Fibroblast of lung (primary cell): ENCODE data around the gene SLC35C1. TPM values are rescaled to one million over a fixed set of nuclear protein-coding genes. Genes with fewer than 3 reads are reported as not detected.

Experiments
- DNase-seq, 2 donors: peaks; one replicate each; pipeline versions ENCODE4 v3.0.0 to v3.0.0-alpha.2; 2010; ENCODE audit warnings: low read depth in 2 of 2
- H2AFZ ChIP-seq: 2 replicates; pipeline ENCODE4 v1.5.1; 2012; ENCODE audit warnings: low read length, control low read depth, inconsistent platforms
- H3K27ac ChIP-seq: 2 replicates; pipeline ENCODE4 v1.5.1; 2011; ENCODE audit warnings: low read length, control low read depth; ENCODE audit not compliant: insufficient read depth
- H3K27me3 ChIP-seq: 2 replicates; pipeline ENCODE4 v1.5.1; 2011; ENCODE audit warnings: mild to moderate bottlenecking, low read length; ENCODE audit not compliant: control insufficient read depth, insufficient read depth
- H3K36me3 ChIP-seq: 2 replicates; pipeline ENCODE4 v1.5.1; 2011; ENCODE audit warnings: low read length; ENCODE audit not compliant: control insufficient read depth, insufficient read depth
- H3K4me1 ChIP-seq: 2 replicates; pipeline ENCODE4 v1.5.1; 2011; ENCODE audit warnings: low read length; ENCODE audit not compliant: control insufficient read depth, insufficient read depth; ENCODE audit errors: extremely low read depth
- H3K4me2 ChIP-seq: 2 replicates; pipeline ENCODE4 v1.5.1; 2011; ENCODE audit warnings: low read length, control low read depth; ENCODE audit not compliant: insufficient read depth; ENCODE audit errors: extremely low read depth
- H3K4me3 ChIP-seq, 4 experiments: fragments of 200-600 bp in 1 of 4; sonication (generic) in 1 of 4; replicated peaks in 1 of 4; 2 replicates each; pipeline ENCODE4 v1.5.1; 2011 to 2016; ENCODE audit warnings: low read length in 4 of 4, low read depth in 3 of 4, mild to moderate bottlenecking in 3 of 4, control low read depth in 2 of 4, inconsistent platforms in 1 of 4, mixed read lengths in 1 of 4; ENCODE audit not compliant: insufficient read depth in 1 of 4; ENCODE audit errors: control extremely low read depth in 1 of 4
- H3K79me2 ChIP-seq: 2 replicates; pipeline ENCODE4 v1.5.1; 2012; ENCODE audit warnings: mild to moderate bottlenecking, low read length, inconsistent platforms; ENCODE audit not compliant: control insufficient read depth, insufficient read depth
- H3K9ac ChIP-seq: 2 replicates; pipeline ENCODE4 v1.5.1; 2011; ENCODE audit warnings: mild to moderate bottlenecking, low read length, control low read depth; ENCODE audit not compliant: insufficient read depth
- H3K9me3 ChIP-seq: 2 replicates; pipeline ENCODE4 v1.5.1; 2012; ENCODE audit warnings: low read depth, low read length; ENCODE audit not compliant: control insufficient read depth, insufficient read depth
- H4K20me1 ChIP-seq: 2 replicates; pipeline ENCODE4 v1.5.1; 2011; ENCODE audit warnings: low read length; ENCODE audit not compliant: control insufficient read depth, insufficient read depth; ENCODE audit errors: extremely low read depth
- CTCF ChIP-seq, 2 donors: IDR thresholded peaks in 1 of 2; conservative IDR thresholded peaks in 1 of 2; 1 replicate in 1 of 2; 2 replicates in 1 of 2; pipeline ENCODE4 v1.5.1; 2011 to 2012; ENCODE audit warnings: low read length in 2 of 2, control low read depth in 1 of 2, inconsistent platforms in 1 of 2, low read depth in 1 of 2, mild to moderate bottlenecking in 1 of 2
- EZH2 ChIP-seq: IDR thresholded peaks from 2 replicates; pipeline ENCODE4 v1.5.1; 2012; ENCODE audit warnings: low read length, control low read depth, mild to moderate bottlenecking; ENCODE audit errors: missing control alignments
- polyA plus RNA-seq, 2 donors: library from polyadenylated mRNA; depleted of rRNA in 1 of 2; stranded (reverse) in 1 of 2; unstranded in 1 of 2; fragments of >200 nt; gene quantifications; 2 replicates each; pipeline ENCODE4 v1.2.1, GENCODE V29; 2011 to 2012; ENCODE audit warnings: missing spikeins in 1 of 2
- total RNA-seq: library from RNA; depleted of rRNA; stranded (reverse); fragments of >200 nt; gene quantifications from 2 replicates; pipeline ENCODE4 v1.2.1, GENCODE V29; 2014

Gene SLC35C1
- total and polyA plus RNA-seq, 2 donors (not counting 1 experiment from before 2014, with no cell fraction given), result 6.7 to 10.4 TPM

- Histone ChIP-seq H3K79me2 (peaks cover 39% of the 10 kb centered on the region), H3K27ac (no peak overlapping the region), H3K4me3 (no peak overlapping the region), H3K4me2 (peak overlapping the region; percentile 20), H2AFZ (no peak overlapping the region), H3K9me3 (no peaks in the 10 kb centered on the region), H3K9ac (no peak overlapping the region), H3K4me1 (peaks cover 12% of the 10 kb centered on the region), H4K20me1 (no peaks in the 10 kb centered on the region), H3K27me3 (no peaks in the 10 kb centered on the region), H3K36me3 (no peaks in the 10 kb centered on the region)
- peak in 1 of 2 donors; percentile 64 for DNase-seq
- TF ChIP-seq CTCF (conservative IDR thresholded peaks at IDR 0.05 in 1 of 2, IDR thresholded peaks at IDR 0.05 in 1 of 2; ENCODE audit: low read depth in 1 of 2, low read length in 2 of 2) (no peak), EZH2 (no peak)
Observed at GRCh38 chr11:45850446-45850845, 45.5 kb downstream of the SLC35C1 start.

- H3K4me3 ChIP-seq, result no peak overlapping the region
- H3K9ac ChIP-seq, result no peak overlapping the region
- no peak for TF ChIP-seq CTCF (conservative IDR thresholded peaks at IDR 0.05 in 1 of 2, IDR thresholded peaks at IDR 0.05 in 1 of 2; ENCODE audit: low read depth in 1 of 2, low read length in 2 of 2)
- TF ChIP-seq EZH2, result no peak
- peaks cover 39% of the 10 kb centered on the region for H3K79me2 ChIP-seq
- no peaks in the 10 kb centered on the region for H3K27me3 ChIP-seq
- DNase-seq, result no peak
- no peak overlapping the region for H3K27ac ChIP-seq
- no peak overlapping the region for H3K4me2 ChIP-seq
- H3K4me1 ChIP-seq, result peaks cover 12% of the 10 kb centered on the region
- H4K20me1 ChIP-seq, result no peaks in the 10 kb centered on the region
- H3K36me3 ChIP-seq, result peaks cover 4% of the 10 kb centered on the region
- no peaks in the 10 kb centered on the region for H3K9me3 ChIP-seq
- no peak overlapping the region for H2AFZ ChIP-seq
Observed at GRCh38 chr11:45851228-45851627, 46.3 kb downstream of the SLC35C1 start.

- no peak overlapping the region for H3K27ac ChIP-seq
- H3K4me3 ChIP-seq, result no peak overlapping the region
- H3K4me2 ChIP-seq, result no peak overlapping the region
- H3K9me3 ChIP-seq, result no peaks in the 10 kb centered on the region
- H3K27me3 ChIP-seq, result no peaks in the 10 kb centered on the region
- peaks cover 39% of the 10 kb centered on the region for H3K79me2 ChIP-seq
- H3K9ac ChIP-seq, result no peak overlapping the region
- peaks cover 4% of the 10 kb centered on the region for H3K36me3 ChIP-seq
- TF ChIP-seq CTCF (conservative IDR thresholded peaks at IDR 0.05 in 1 of 2, IDR thresholded peaks at IDR 0.05 in 1 of 2; ENCODE audit: low read depth in 1 of 2, low read length in 2 of 2), result no peak
- TF ChIP-seq EZH2, result no peak
- peaks cover 7% of the 10 kb centered on the region for H3K4me1 ChIP-seq
- H4K20me1 ChIP-seq, result no peaks in the 10 kb centered on the region
- no peak overlapping the region for H2AFZ ChIP-seq
- no peak for DNase-seq
Observed at GRCh38 chr11:45852018-45852711, 47.2 kb downstream of the SLC35C1 start.
